ENCODE measurements around the gene ZIC2.
A peak's percentile ranks its signal among the peaks of the same experiment; 100 is the strongest.

Gene ZIC2

DNA sequence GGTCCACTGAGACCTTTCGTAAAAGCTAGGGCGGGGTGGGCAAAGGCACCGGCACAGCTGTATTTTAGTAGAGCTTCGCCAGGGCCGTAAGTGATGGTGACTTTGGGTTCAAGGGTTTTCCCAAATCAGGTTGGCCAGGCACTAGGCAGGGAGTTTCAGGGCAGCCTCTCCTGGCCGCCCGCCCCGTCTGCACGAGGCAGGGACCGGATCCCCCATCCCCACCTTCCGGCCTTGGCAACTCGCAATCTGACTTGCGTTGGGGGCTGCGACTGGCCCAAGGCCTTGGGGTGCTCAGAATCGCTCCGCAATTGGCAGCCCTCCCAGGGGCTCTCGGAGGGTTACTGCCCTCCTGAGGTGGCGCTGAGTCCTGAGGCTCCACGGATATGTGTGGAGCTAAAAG, 6.0 kb upstream of the ZIC2 start:
- DNase-seq: no peak

DNA sequence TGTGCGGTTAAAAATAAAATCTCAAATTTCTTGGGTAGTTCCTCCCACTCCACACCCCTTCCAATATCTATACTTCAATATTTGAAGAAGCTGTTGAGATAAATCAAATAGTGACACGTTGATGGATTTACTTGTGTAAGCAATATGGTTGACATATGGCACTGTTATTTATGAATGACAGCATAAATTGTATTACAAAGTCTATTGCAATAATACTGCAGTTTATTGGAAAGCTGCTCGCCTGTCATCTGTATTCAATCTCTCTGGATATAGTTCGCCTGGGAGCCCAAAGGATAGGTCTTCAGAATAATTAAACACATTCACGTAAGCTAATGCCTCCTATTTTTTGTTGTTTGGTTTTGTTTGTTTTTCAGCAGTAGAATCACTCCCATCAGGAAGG, 5.0 kb upstream of the ZIC2 start:
- no peak for DNase-seq

DNA sequence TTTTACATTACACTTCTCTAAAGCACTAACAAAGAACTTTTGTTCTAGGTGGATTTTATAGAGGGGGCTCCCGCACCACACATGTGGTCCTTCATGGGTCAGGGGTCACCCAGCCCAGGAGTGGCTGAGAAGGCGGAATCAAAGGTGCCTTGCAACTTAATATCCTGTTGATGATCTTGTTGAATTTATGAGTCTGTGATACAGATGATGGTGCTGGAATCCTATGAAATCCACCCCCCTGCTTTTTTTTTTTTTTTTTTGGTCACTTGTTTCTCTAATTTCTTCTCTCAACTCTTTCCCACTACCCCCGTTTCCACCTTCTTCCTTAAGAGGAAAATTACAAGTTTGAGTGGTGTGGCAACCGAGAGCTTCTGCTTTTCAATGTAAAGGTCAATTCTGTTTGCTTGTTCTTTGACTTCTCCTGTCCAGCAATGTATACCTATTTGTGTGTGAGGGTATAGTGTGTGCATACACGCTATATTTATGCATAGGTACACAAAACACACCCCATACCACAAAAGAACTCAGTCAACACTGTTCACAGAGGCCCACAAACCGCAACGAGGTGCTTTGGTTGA, 4.2 kb upstream of the ZIC2 start:
- no peak for DNase-seq

DNA sequence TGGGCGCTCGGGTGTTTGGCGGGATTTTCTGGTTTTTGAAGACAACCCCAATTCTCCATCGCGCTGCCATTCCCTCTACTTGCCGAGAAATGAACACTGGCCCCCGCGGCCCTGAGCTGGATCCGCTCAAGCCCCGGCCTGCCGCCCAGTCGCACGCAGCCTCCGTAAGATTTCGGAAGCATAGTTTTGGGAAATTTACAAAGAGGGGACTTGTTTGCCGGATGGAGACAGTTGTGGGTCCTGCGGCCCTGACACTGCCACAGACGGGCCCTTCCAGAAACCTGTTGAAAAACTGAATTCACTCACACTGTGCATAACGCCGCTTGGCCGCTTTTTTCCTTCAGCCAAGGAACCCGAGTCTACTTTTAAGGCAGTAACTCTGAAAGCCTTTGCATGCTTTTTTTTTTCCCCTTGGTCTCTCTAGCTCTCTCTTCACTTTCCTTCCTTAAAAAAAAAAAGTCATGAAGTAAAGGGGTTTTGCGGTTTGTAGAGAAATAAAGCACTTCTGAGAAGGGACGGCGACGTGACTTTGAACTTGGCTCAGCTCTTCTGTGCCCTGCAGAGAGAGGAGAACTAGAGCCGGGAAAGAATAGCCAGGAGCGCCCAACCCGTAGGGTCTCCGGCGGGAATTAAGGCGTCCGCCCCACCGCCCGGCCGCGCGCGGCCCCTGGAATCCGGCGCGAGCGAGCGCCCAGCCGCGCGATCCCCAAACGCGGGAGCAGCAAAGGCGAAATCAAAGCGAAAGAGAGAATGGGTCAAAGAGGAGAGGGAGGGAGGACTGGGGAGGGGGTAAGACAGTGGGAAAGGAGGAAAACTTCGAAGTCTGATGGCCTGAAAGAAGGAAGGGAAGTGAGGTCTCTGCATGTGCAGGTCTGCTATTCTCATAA, 3.4 kb upstream of the ZIC2 start:
- no peak for DNase-seq

DNA sequence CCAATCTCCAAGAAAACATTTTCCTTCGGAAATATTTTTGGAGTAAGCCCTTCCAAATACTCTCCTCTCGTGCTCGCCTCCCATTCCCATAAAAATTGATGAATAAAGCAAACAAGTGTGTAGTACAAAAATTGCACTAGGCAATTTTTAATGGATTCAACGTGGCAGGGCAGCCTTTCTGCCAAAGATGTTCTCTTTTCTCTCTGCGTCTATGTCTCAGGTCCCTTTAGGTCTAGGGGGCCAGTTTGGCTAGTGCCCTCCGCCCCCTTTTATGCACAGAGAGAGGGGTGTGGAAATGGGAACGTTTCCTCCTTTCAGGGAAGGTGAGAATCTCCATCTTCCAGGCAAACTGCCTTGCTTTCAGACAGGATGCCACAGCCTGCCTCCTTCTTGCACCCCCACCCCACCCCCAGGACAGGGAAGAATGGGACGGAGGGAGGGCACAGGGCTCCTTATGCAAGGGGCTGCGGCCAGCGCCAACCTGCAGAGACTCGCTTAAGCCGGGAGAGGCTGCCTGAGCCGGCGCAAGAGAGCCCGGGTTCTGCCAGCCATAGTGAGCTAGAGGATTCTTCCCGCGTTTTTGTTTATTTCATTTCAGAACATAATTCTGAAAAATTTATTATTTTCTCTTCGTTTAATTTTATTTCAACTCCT, 2.7 kb upstream of the ZIC2 start:
- DNase-seq: peak; percentile 80

DNA sequence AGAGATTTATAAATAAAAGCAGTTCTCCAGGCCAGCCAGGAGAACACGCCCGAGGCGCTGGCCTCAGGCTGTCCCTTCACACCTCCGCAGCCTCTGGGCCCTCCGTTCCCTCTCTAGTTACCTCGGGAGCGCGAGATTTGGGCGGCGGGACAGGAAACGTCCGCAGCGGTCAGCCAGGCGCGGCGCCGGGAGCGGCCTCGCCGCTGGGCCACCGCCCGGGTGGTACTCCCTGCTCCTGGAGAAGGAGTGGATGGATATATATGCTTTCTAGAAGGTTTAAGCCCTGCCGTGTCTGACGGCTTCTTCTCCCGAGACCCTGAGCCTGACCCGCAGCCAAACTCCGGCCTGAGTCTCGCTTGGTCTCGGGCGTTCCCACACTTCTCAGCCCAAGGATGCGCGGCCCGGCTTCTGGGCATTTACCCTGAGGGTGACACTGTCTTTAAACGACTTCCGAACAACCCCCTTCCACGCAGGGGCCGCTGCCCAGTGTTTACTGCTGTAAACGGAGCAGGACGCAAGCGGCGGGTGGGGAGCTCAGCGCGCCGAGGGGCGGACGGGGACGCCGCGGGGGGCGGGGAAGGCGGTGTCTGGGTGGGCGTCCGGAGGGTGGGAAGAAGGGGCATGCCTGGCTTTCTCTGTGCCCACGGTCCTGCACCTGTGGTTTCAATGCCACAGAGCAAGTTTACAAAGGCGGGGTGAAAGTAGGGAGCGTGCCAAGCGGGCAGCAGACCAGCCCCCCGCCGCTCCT, 2.0 kb upstream of the ZIC2 start:
- peak; percentile 85 for DNase-seq

DNA sequence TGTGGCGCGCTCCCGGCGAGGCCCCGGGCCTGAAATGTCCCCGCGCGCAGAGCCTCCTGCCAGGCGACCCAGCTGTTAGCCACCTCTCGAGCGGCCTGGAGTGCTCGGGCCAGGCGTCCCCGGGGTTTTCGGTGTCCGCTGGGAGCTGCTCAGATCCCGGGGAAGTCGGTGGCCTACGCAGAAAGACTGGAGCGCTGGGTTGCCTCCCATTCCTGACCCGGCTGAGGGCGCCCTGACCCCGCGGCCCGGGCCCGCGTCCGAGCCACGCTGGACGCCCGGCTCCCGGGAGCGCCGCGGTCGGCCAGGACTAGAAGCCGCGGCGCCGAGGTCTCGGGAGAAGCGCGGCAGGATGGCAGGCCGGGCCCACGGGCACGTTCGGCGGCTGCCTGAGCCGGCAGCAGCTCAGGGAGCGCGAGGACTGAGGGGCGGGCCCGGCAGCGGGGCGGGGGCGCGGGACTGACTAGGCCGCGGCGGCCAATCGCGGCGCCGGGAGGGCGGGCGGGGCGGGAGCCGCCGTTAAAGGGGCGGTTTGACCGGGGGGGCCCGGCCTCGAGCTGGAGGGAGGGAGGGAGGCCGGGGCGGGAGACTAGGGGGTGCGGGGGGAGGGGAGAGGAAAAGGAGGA, 1.3 kb upstream of the ZIC2 start:
- peak; percentile 94 for DNase-seq

DNA sequence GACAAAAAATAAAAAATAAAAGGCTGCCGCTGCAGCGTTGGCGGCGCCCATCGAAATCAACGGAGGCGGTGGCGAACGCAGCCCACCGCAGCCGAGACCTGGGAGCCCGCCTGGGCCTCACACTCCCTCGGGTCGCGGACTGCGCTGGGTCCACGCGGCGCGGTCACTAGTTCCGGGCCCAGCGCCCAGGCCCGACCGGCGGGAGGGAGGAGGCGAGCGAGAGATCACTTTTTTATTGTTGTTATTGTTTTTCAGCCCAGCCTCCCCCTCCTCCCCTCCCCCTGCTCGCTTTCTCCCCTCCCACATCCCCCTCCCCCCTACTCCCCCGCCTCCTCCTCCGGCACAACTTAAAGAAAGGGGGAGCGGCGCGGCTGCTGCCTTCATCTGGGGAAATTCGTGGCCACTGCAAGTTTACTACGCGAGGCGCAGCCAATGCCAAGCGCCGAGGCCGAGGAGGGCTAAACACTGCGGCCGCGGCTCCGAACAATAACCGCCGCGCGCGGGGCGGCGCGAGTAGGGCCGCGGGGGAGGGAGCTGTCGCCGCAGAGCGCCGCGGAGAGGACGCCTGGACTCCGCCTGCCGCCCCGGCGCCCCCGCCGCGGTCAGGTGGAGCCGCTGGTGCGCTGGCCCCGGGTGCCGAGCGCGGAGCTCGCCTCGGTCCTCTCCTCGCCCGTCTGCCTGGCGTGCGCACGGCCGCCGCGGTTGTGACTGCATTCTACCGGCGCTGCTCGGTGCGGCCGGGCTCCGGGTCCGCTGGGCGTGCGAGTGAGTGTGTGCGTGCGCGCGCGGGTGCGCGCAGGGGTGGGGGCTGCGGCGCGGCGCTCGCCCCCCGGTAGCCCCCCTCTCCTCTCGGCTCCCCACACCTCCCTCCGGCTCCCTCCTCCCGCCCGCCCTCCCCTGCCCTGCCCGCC, 505 bp upstream of the ZIC2 start:
- DNase-seq: peak; percentile 93

DNA sequence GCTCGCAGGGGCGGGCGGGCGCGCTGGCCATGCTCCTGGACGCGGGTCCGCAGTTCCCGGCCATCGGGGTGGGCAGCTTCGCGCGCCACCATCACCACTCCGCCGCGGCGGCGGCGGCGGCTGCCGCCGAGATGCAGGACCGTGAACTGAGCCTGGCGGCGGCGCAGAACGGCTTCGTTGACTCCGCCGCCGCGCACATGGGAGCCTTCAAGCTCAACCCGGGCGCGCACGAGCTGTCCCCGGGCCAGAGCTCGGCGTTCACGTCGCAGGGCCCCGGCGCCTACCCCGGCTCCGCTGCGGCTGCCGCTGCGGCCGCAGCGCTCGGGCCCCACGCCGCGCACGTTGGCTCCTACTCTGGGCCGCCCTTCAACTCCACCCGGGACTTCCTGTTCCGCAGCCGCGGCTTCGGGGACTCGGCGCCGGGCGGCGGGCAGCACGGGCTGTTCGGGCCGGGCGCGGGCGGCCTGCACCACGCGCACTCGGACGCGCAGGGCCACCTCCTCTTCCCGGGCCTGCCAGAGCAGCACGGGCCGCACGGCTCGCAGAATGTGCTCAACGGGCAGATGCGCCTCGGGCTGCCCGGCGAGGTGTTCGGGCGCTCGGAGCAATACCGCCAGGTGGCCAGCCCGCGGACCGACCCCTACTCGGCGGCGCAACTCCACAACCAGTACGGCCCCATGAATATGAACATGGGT, 599 bp downstream of the ZIC2 start:
- peak; percentile 68 for DNase-seq

DNA sequence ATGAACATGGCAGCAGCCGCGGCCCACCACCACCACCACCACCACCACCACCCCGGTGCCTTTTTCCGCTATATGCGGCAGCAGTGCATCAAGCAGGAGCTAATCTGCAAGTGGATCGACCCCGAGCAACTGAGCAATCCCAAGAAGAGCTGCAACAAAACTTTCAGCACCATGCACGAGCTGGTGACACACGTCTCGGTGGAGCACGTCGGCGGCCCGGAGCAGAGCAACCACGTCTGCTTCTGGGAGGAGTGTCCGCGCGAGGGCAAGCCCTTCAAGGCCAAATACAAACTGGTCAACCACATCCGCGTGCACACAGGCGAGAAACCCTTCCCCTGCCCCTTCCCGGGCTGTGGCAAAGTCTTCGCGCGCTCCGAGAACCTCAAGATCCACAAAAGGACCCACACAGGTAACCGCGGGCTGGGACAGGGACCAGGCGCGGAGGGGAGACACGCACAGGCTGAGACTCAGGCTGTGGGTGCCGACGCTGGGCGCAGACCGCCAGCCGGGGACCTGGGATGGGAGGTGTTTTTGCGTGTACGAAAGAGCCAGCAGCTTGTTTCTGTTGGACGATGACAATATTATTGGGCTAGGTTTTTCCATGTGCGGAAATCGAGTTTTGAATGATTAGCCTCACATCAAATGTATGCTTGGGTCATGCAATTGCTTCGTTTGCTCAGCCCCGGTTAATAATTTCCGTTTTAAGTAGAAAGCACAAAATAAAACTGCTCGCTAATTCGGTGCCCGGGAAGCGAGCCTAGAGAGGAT, 1.3 kb downstream of the ZIC2 start:
- DNase-seq: peak; percentile 57

DNA sequence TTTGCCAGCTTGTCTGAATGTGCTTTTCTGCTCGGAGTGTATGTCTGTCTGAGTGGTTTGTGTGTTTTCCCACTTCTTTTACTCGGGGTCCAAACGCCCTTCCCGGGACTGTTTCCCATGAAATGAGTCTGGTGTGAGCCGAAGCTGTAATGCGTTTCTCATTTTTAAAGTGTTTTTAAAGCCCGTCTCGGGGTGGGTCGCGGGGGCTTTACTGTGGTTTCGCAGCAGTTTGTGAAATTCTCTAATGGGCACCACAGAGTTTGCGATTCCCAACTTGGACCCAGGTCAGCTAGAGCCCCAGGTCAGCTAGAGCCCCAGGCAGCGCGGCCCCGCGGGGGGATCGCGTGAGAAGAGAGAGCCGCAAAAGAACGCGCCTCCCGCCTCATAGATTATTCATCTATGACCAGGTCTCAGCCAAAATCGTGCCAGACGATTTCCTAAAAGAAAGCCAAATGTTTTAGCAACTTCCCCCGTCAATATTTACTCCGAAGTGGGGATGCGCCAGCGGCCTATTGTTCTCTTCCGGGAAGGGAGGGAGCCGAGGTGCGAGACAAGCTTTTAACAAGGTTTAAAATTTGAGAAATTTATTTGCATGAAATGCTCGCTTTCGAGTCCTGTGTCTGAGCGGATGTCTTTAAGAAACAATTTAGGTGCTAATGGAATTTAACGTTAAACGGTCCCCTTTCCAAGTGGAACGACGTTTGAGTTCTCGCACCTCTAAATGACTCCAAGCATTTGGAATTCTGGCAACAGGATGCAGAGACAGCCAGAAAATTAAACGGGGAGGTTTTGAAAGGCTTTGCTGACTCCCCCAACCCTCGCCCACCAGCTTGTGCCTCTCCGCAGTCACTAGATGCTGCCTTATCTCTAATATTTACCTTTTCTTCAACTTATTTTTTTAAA, 2.2 kb downstream of the ZIC2 start:
- peak; percentile 67 for DNase-seq

DNA sequence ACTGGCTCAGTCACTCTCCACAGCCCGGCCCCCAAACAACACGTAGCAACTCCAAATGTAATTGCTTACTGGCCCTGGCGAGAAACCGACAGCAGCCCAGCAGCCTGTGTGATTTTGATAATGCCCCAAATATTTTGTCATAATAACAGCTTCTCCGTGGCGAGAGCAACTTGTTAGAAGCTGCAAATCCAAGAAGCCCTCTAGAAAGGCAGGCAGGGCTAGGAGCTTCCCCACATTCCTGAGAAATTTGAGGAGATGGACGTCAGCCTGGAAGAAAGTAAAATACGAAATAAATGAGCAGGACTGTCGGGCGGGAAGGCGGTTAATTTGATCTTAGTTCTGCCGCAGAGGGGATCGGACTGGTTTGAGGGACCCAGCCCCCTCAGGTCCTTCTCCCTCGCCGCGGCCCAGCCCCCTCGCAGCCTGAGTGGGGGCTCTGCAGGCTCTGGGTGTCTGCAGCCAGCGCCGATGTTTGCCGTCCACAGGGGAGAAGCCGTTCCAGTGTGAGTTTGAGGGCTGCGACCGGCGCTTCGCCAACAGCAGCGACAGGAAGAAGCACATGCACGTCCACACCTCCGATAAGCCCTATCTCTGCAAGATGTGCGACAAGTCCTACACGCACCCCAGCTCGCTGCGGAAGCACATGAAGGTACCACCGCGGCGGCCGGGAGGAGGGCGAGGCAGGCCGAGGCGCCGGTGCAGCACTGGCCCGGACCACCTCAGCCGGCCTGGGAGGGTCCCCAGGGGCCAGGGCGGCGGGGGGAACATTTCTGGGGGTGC, 3.1 kb downstream of the ZIC2 start:
- DNase-seq: peak; percentile 79

DNA sequence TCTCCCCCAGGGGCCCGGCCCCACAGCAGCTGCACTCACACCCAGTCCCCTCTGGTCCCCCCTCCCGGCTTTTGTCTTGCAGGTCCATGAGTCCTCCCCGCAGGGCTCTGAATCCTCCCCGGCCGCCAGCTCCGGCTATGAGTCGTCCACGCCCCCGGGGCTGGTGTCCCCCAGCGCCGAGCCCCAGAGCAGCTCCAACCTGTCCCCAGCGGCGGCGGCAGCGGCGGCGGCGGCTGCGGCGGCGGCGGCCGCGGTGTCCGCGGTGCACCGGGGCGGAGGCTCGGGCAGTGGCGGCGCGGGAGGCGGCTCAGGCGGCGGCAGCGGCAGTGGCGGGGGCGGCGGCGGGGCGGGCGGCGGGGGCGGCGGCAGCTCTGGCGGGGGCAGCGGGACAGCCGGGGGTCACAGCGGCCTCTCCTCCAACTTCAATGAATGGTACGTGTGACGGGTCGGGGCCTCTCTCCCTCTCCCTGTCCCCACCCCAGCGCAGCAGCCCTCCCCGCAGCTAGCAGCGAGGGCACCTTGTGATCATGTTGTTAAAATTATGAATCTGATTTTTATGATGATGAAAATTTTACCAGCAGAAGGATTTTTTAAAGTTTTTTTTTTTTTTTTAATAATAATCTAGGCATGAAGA, 3.8 kb downstream of the ZIC2 start:
- no peak for DNase-seq

DNA sequence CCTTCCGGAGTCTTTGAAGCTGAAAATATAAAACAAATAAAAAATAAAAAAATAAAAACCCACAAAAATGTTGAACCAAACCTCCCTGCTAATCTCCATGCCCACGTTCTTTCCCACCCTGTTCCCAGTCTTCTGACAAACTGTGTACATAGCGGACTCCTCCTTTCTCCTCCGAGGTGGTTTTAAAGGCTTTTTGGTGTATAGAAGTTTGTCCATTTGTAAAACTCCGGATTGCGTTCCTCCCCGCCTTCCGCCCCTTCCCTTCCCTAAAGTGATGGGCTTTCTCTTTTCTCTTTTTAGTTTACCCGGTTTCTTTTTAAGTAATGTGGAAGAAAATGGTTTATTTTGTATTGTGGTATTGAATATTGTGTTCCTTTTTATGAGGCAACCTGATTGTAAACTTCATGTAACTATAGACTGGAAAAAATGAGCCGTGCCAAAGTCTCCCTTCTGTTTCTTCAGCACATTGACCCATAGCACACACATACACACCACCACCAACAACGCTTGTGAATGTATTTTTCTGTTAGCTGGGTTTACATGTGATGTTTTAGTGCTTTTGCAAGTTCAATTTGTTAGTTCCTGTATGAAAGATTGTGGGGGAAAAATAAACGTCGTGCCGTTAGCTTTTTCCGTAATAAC, 4.4 kb downstream of the ZIC2 start:
- peak; percentile 56 for DNase-seq

DNA sequence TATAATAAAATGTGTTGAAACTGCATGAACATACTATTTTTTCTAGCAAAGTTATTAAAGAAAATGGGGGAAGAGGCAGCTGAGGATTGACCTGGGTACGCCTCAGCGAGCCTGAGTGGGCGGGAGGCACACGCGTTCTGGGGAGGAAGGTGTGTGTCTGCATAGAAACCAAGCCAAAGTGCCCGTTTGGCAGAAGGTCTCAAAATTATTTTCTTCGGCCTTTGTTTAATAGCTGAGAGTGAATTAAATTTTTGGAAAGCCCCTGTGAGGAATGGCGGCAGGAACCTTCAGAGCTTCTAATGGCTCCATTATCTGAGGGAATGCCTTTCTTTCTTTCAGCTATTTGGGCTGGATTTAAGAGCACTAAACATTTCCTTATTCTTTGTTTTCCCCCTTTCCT, 5.2 kb downstream of the ZIC2 start:
- DNase-seq: peak; percentile 68

DNA sequence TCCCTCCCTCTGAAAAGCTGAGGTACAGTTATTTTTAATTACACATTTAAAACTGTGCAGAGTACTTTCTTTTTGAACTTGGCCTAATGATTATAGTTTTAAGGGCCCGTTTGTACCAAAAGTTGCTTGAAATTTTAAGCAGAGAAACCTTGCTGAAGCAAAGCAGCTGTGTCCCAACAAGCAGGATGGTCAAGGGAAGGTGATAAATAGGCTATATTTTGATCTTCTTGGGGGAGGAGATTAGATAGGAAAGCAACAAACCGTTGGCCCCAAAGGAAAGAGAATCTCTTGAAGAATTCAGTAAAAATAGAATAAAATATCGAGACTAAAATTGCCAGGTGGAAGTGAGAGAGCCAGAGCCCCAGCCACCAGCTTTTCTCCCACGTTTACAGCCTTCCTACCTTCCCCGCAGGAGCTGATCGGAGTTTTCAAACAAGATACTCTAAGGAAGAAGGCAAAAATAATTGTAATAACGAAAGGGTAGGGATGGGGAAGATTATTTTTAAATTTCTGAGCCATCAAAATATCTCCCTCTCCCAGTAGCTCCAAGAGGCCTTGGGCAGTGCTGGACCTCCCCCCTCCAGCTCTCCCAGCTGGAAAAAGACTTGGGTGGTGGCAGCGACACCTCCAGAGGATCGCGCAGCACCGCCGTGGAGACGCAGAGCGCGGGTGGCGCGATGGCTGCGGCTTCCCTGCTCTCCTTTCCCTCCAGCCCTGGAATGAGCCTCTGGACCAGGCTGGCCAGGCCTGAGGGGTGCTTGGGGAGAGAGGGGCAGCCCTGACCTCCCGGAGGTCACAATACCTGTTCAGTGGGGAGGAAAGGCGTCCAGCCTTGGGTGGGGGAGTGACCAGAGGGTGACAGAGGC, 5.8 kb downstream of the ZIC2 start:
- DNase-seq: no peak

Data from NCI-H1092 treated with DMSO at 0.1 percent for 48 hours (cell line).